Upper lobe of left lung (tissue), 4 donors: ENCODE data around the gene COG7.

Source experiments
- EP300 ChIP-seq, 4 donors: sonication (generic); formaldehyde crosslinking; IDR thresholded peaks; one replicate each; pipeline ENCODE4 v1.5.1; 2017; ENCODE audit warnings: antibody characterized with exemption in 4 of 4, control low read depth in 2 of 4
- POLR2A ChIP-seq, 4 donors: fragments of 450-650 bp; IDR thresholded peaks; one replicate each; pipeline ENCODE4 v1.5.1; 2016 to 2017; ENCODE audit warnings: antibody characterized with exemption in 4 of 4, mild to moderate bottlenecking in 2 of 4
- POLR2AphosphoS5 ChIP-seq, 2 donors: sonication (generic); formaldehyde crosslinking; IDR thresholded peaks; one replicate each; pipeline ENCODE4 v1.5.1; 2017; ENCODE audit warnings: antibody characterized with exemption in 2 of 2
- TF ChIP-seq, protein P1 (sequence below), 6 experiments: fragments of 450-650 bp in 4 of 6; fragments of 200-600 bp in 2 of 6; sonication (generic) in 2 of 6; IDR thresholded peaks; one replicate each; pipeline ENCODE4 v1.5.1; 2016 to 2019; ENCODE audit warnings: antibody characterized with exemption in 6 of 6

DNA sequence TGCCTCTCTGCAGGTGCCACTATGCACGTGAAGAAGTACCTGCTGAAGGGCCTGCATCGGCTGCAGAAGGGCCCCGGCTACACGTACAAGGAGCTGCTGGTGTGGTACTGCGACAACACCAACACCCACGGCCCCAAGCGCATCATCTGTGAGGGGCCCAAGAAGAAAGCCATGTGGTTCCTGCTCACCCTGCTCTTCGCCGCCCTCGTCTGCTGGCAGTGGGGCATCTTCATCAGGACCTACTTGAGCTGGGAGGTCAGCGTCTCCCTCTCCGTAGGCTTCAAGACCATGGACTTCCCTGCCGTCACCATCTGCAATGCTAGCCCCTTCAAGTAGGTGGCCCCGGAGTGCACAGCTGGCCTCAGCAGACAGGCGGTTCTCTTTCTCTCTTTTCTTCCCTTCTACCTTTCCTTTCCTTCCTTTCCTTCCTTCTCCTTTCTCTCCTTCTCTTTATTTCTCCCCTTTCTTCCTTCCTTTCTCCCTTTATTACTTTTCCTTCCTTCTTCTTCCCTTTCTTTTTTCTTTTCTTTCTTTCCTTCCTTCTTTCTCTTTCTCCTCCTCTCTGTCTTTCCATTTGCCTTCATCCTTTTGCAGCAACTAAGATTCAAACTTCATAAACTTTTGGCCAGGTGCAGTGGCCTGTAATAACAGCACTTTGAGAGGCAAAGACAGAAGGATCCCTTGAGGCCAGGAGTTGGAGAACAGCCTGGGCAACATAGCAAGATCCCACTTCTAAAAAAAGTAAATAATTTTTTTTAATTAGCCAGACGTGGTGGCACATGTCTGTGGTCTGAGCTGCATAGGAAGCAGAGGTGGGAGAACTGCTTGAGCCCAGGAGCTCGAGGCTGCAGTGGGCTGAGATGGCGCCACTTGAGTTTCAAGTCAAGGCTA lies 104.2 kb downstream of the COG7 start:
- TF ChIP-seq EP300 (IDR thresholded peaks at IDR 0.05) (no peak), POLR2A (IDR thresholded peaks at IDR 0.05) (no peak), POLR2AphosphoS5 (IDR thresholded peaks at IDR 0.05) (no peak)
- TF ChIP-seq, protein P1, sequence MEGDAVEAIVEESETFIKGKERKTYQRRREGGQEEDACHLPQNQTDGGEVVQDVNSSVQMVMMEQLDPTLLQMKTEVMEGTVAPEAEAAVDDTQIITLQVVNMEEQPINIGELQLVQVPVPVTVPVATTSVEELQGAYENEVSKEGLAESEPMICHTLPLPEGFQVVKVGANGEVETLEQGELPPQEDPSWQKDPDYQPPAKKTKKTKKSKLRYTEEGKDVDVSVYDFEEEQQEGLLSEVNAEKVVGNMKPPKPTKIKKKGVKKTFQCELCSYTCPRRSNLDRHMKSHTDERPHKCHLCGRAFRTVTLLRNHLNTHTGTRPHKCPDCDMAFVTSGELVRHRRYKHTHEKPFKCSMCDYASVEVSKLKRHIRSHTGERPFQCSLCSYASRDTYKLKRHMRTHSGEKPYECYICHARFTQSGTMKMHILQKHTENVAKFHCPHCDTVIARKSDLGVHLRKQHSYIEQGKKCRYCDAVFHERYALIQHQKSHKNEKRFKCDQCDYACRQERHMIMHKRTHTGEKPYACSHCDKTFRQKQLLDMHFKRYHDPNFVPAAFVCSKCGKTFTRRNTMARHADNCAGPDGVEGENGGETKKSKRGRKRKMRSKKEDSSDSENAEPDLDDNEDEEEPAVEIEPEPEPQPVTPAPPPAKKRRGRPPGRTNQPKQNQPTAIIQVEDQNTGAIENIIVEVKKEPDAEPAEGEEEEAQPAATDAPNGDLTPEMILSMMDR (IDR thresholded peaks at IDR 0.05) = no peak
